ENCODE measurements around the gene RFC1.

- TF ChIP-seq CTCF (IDR thresholded peaks at IDR 0.05; ENCODE audit: low read depth, low read length, missing input control), result no peak
- no peak for TF ChIP-seq RAD21 (IDR thresholded peaks at IDR 0.05)
- no peak for TF ChIP-seq REST (IDR thresholded peaks at IDR 0.05)
- TF ChIP-seq JUND (IDR thresholded peaks at IDR 0.05), result no peak
- TF ChIP-seq TAF1 (conservative IDR thresholded peaks at IDR 0.05), result no peak
- TF ChIP-seq GABPA (IDR thresholded peaks at IDR 0.05 in 1 of 2, conservative IDR thresholded peaks at IDR 0.05 in 1 of 2), result no peak
- TF ChIP-seq SP1 (IDR thresholded peaks at IDR 0.05), result no peak
- no peak for TF ChIP-seq HNF4G (IDR thresholded peaks at IDR 0.05)
- no peak for TF ChIP-seq YY1 (IDR thresholded peaks at IDR 0.05)
- no peak for TF ChIP-seq FOXA1 (IDR thresholded peaks at IDR 0.05)
- TF ChIP-seq MAX (IDR thresholded peaks at IDR 0.05), result no peak
Observed at GRCh38 chr4:39407584-39407885, 41.4 kb upstream of the RFC1 start.

All from liver (tissue), 3 donors.